SU-DHL-6 (cell line): ENCODE measurements around the gene DSG4.

ENCODE experiments used
- H2AFZ ChIP-seq: fragments of 200-600 bp; sonication (generic); 2 replicates; pipeline ENCODE4 v1.6.1; 2014; ENCODE audit warnings: low read depth, mild to moderate bottlenecking, moderate library complexity, mixed read lengths, antibody characterized with exemption, low read length; ENCODE audit not compliant: severe bottlenecking
- H3F3A ChIP-seq: fragments of 200-600 bp; shearing (Covaris generic); 2 replicates; pipeline ENCODE4 v1.6.0; 2016; ENCODE audit warnings: antibody characterized with exemption, mild to moderate bottlenecking; ENCODE audit not compliant: insufficient read depth
- H3K27ac ChIP-seq: fragments of 200-600 bp; sonication (generic); 2 replicates; pipeline ENCODE4 v1.5.1; 2016; ENCODE audit warnings: low read depth, mild to moderate bottlenecking, low read length, moderate library complexity, mixed read lengths
- H3K27me3 ChIP-seq: fragments of 200-600 bp; sonication (generic), shearing (Covaris generic); 2 replicates; pipeline ENCODE4 v1.6.0; 2014; ENCODE audit warnings: mild to moderate bottlenecking, low read length
- H3K36me3 ChIP-seq: fragments of 200-600 bp; sonication (generic); 2 replicates; pipeline ENCODE4 v1.6.1; 2014; ENCODE audit warnings: mild to moderate bottlenecking, low read length, mixed read lengths
- H3K4me2 ChIP-seq: fragments of 300-600, 200-600 bp; shearing (Covaris generic), sonication (generic); 2 replicates; pipeline ENCODE4 v1.6.0; 2014; ENCODE audit warnings: low read length, low read depth, mild to moderate bottlenecking; ENCODE audit not compliant: poor library complexity, severe bottlenecking
- H3K4me3 ChIP-seq: fragments of 200-600 bp; sonication (generic); 2 replicates; pipeline ENCODE4 v1.5.1; 2014; ENCODE audit warnings: antibody characterized with exemption, low read length, mild to moderate bottlenecking, mixed read lengths; ENCODE audit not compliant: insufficient read depth, poor library complexity, severe bottlenecking
- H3K79me2 ChIP-seq: fragments of 200-600 bp; sonication (generic); 2 replicates; pipeline ENCODE4 v1.6.1; 2014; ENCODE audit warnings: mild to moderate bottlenecking, low read length, moderate library complexity; ENCODE audit not compliant: insufficient read depth
- H3K9ac ChIP-seq: fragments of 200-600 bp; sonication (generic); 2 replicates; pipeline ENCODE4 v1.7.0; 2014; ENCODE audit warnings: mild to moderate bottlenecking, low read length
- H3K9me2 ChIP-seq: fragments of 200-600 bp; sonication (generic); replicated peaks from 2 replicates; pipeline ENCODE4 v1.6.1; 2014; ENCODE audit warnings: low read length; ENCODE audit not compliant: insufficient read depth
- H3K9me3 ChIP-seq: fragments of 200-600 bp; sonication (generic); 2 replicates; pipeline ENCODE4 v1.6.1; 2014; ENCODE audit warnings: low read length, mixed read lengths; ENCODE audit not compliant: insufficient read depth
- H4K20me1 ChIP-seq: fragments of 200-600 bp; sonication (generic); 2 replicates; pipeline ENCODE4 v1.6.1; 2014; ENCODE audit warnings: low read depth, mild to moderate bottlenecking, antibody characterized with exemption, low read length, moderate library complexity, mixed read lengths
- EZH2phosphoT487 ChIP-seq: fragments of 200-600 bp; sonication (generic), shearing (Covaris generic); conservative IDR thresholded peaks from 2 replicates; pipeline ENCODE4 v1.6.1; 2018; ENCODE audit warnings: mild to moderate bottlenecking, antibody characterized with exemption, low read length, moderate library complexity, mixed read lengths
- TF ChIP-seq, protein P1 (sequence below): fragments of 200-600 bp; sonication (generic); IDR thresholded peaks from one replicate; pipeline ENCODE4 v1.5.1; 2017; ENCODE audit warnings: antibody characterized with exemption, mild to moderate bottlenecking, low read length, moderate library complexity; ENCODE audit not compliant: insufficient read depth, poor library complexity, severe bottlenecking

Gene DSG4

GRCh38 chr18:31410716-31411483 is 34.3 kb downstream of the DSG4 start:
- H4K20me1 ChIP-seq, result no peaks in the 10 kb centered on the region
- no peak overlapping the region for H2AFZ ChIP-seq
- no peak overlapping the region for H3K4me2 ChIP-seq
- no peaks in the 10 kb centered on the region for H3F3A ChIP-seq
- no peaks in the 10 kb centered on the region for H3K9me3 ChIP-seq
- no peaks in the 10 kb centered on the region for H3K27me3 ChIP-seq
- no peak overlapping the region for H3K27ac ChIP-seq
- no peak for TF ChIP-seq EZH2phosphoT487
- TF ChIP-seq, protein P1, sequence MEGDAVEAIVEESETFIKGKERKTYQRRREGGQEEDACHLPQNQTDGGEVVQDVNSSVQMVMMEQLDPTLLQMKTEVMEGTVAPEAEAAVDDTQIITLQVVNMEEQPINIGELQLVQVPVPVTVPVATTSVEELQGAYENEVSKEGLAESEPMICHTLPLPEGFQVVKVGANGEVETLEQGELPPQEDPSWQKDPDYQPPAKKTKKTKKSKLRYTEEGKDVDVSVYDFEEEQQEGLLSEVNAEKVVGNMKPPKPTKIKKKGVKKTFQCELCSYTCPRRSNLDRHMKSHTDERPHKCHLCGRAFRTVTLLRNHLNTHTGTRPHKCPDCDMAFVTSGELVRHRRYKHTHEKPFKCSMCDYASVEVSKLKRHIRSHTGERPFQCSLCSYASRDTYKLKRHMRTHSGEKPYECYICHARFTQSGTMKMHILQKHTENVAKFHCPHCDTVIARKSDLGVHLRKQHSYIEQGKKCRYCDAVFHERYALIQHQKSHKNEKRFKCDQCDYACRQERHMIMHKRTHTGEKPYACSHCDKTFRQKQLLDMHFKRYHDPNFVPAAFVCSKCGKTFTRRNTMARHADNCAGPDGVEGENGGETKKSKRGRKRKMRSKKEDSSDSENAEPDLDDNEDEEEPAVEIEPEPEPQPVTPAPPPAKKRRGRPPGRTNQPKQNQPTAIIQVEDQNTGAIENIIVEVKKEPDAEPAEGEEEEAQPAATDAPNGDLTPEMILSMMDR, result no peak
- H3K36me3 ChIP-seq, result no peaks in the 10 kb centered on the region
- H3K9me2 ChIP-seq, result no peaks in the 10 kb centered on the region
- no peak overlapping the region for H3K9ac ChIP-seq
- no peaks in the 10 kb centered on the region for H3K79me2 ChIP-seq
- no peak overlapping the region for H3K4me3 ChIP-seq

DNA sequence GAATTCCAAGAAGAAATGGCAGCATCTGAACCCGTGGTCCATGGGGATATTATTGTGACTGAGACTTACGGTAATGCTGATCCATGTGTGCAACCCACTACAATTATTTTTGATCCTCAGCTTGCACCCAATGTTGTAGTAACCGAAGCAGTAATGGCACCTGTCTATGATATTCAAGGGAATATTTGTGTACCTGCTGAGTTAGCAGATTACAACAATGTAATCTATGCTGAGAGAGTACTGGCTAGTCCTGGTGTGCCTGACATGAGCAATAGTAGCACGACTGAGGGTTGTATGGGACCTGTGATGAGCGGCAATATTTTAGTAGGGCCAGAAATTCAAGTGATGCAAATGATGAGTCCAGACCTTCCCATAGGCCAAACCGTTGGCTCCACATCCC is 36.6 kb downstream of the DSG4 start:
- Histone ChIP-seq H3F3A (no peaks in the 10 kb centered on the region), H3K27ac (no peak overlapping the region), H3K4me3 (no peak overlapping the region), H3K9ac (no peak overlapping the region), H4K20me1 (no peaks in the 10 kb centered on the region), H3K9me3 (no peaks in the 10 kb centered on the region), H2AFZ (no peak overlapping the region), H3K36me3 (no peaks in the 10 kb centered on the region), H3K27me3 (no peaks in the 10 kb centered on the region), H3K79me2 (no peaks in the 10 kb centered on the region), H3K9me2 (no peaks in the 10 kb centered on the region), H3K4me2 (no peak overlapping the region)
- TF ChIP-seq, protein P1, result no peak
- TF ChIP-seq EZH2phosphoT487, result no peak

DNA sequence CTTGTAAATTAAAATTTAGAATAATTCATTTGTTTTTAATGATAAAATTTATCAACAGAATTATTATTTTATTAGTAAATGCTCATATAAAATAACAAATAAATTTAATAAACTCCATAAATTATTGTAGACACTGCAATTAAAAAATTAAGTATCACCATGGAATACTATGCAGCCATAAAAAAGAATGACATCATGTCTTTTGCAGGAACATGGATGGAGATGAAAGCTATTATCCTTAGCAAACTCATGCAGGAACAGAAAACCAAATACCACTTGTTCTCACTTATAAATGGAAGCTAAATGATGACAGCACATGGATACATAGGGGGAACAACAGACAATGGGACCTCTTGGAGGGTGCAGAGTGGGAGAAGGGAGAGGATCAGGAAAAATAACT is 41.3 kb downstream of the DSG4 start:
- H3K4me3 ChIP-seq, result no peak overlapping the region
- no peaks in the 10 kb centered on the region for H3K9me3 ChIP-seq
- H3K79me2 ChIP-seq, result no peaks in the 10 kb centered on the region
- H3K9ac ChIP-seq, result no peak overlapping the region
- no peaks in the 10 kb centered on the region for H3F3A ChIP-seq
- no peak overlapping the region for H2AFZ ChIP-seq
- no peak overlapping the region for H3K4me2 ChIP-seq
- H3K36me3 ChIP-seq, result no peaks in the 10 kb centered on the region
- H3K9me2 ChIP-seq, result no peaks in the 10 kb centered on the region
- TF ChIP-seq, protein P1, result no peak
- no peak for TF ChIP-seq EZH2phosphoT487
- no peaks in the 10 kb centered on the region for H4K20me1 ChIP-seq
- H3K27ac ChIP-seq, result no peak overlapping the region
- H3K27me3 ChIP-seq, result no peaks in the 10 kb centered on the region
